ENCODE measurements around the gene DIP2C.

DNA sequence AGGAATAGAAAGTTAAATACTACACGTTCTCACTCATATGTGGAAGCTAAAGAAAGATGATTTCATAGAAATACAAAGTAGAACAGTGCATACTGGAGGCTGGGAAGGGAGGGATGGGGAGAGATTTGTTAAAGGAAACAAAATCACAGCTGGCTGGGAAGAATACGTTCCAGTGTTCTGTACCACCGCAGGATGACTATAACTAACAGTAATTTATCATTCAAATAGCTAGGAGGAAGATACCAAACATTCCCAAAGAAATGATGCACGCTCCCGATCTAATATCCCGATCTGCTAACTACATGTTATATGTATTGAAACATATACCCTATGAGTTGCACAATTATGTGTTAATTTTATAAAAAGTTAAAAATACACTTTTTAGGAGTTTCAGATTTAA lies 391.9 kb downstream of the DIP2C start:
- TF ChIP-seq, protein P1, sequence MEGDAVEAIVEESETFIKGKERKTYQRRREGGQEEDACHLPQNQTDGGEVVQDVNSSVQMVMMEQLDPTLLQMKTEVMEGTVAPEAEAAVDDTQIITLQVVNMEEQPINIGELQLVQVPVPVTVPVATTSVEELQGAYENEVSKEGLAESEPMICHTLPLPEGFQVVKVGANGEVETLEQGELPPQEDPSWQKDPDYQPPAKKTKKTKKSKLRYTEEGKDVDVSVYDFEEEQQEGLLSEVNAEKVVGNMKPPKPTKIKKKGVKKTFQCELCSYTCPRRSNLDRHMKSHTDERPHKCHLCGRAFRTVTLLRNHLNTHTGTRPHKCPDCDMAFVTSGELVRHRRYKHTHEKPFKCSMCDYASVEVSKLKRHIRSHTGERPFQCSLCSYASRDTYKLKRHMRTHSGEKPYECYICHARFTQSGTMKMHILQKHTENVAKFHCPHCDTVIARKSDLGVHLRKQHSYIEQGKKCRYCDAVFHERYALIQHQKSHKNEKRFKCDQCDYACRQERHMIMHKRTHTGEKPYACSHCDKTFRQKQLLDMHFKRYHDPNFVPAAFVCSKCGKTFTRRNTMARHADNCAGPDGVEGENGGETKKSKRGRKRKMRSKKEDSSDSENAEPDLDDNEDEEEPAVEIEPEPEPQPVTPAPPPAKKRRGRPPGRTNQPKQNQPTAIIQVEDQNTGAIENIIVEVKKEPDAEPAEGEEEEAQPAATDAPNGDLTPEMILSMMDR (IDR thresholded peaks at IDR 0.05) = no peak
- TF ChIP-seq POLR2A (IDR thresholded peaks at IDR 0.05) = no peak
